HG03469 (cell line): ENCODE measurements around the gene CFB.
"Not testable (repeated sequence)": the region's sequence is repeated elsewhere in the genome, so short reads cannot be mapped to it uniquely, and the experiment has no call there.

Experiments
- ATAC-seq: cut with Tn5 transposase; IDR thresholded peaks from one replicate; pipeline ENCODE4 v1.9.1; 2021; ENCODE audit warnings: mild to moderate bottlenecking, moderate library complexity, moderate number of reproducible peaks; ENCODE audit not compliant: unreplicated experiment

CFB gene

DNA sequence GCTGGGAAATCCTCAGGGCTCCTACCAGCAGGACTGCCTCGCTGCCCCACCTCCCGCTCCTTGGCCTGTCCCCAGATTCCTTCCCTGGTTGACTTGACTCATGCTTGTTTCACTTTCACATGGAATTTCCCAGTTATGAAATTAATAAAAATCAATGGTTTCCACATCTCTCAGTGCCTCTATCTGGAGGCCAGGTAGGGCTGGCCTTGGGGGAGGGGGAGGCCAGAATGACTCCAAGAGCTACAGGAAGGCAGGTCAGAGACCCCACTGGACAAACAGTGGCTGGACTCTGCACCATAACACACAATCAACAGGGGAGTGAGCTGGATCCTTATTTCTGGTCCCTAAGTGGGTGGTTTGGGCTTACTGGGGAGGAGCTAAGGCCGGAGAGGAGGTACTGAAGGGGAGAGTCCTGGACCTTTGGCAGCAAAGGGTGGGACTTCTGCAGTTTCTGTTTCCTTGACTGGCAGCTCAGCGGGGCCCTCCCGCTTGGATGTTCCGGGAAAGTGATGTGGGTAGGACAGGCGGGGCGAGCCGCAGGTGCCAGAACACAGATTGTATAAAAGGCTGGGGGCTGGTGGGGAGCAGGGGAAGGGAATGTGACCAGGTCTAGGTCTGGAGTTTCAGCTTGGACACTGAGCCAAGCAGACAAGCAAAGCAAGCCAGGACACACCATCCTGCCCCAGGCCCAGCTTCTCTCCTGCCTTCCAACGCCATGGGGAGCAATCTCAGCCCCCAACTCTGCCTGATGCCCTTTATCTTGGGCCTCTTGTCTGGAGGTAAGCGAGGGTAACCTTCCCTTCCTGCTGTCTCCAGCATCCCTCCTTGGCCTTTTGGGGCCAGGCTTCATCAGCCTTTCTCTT is at the start of gene CFB:
Gene CFB, plus strand, starts transcription at position 589 of the 863 bp plus-strand sequence. Its CDS starts 127 bp downstream, at position 716.
- no peak for ATAC-seq

DNA sequence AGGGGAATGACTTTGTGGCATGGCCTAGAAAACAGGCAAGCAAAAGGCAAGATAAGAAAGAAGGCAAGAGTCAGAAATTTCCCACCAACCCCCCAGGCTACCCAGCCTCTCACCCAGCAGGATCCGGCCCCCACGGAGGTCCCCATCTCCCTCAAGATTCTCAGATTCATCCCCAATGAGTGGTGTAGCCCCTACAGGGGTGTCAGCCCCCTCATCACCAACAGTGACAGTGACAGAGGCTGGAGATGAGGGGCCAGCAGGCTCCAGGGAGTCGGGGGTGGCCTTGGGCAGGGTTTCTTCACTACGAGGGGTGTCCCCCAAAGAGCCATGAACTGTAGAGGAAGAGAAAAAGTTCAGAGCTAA is 49.4 kb upstream of the CFB start:
- no peak for ATAC-seq

DNA sequence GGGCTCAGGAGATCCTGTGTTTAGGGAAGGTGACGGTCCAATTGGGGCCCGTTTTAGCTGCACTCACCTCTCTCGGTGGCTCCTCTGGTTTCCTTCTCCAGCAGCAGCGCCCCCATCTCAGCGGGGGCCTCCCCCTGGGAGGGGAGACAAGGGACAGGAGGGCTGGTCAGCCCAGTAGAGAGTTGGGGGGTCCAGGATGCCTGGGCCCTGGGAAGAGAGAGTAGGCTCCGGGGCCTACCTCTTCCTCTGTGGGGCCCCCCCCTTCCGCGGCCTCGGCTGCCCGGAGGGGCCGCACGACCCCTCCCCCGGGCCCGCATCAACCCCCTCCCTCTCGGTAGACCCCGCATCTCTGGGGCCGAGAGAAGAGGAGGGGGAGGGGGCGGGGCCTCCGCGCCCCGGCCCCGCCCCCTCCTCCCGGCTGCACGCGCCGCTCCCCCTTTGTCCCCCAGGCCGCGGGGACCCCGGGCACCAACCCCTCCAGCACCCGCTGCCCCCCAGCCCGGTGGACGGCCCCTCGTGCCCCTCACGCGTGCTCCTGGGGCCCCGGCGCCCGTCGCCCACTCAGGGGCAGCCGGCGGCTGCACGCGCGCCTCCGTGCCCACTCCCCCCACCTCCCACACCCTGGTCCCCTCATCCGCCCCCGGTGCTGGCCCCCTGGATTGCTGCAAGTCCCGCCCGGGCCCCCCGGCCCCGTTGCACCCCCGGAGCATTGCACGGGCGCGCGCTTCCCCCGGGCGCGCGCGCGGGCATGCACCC is 48.9 kb upstream of the CFB start:
- no peak for ATAC-seq

DNA sequence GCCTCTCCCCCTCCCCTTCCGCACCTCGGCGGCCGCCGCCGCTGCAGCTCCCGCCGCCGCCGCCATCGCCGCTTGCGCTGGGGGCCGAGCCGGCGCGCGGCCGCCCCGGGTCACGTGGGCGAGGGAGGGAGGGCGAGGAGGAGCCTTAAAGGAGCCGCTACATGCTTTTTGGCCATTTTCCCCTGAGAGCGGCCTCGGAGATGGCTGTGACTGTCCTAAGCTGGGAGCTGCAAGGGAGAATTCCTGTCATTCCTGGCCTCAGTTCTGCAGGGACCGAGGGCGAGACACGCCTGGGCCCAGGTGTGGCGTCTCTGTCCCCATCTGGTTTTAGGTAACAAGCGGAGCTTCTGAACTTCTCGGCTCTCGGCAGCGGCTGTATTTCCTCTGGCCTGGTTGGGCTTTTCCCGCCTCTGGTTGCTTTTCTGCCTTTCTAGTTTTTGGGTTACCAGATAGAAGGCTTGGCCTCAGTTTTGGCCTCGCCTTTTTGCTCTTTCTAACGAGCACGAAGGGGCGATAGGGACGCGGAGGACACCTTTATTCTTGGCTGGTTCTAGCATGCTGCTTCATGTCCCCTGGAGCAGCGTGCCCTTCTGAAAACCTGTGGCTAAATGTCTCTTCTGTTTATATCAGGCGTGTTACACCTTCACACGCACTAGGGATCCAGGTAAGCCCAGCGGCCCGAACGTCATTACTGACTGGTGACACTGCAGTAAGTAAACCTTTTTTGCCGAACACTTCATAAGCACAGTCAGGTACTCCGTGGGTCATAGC is 48.1 kb upstream of the CFB start, which contains the start of gene EHMT2:
Gene EHMT2, minus strand, starts transcription at position 87 of the 771 bp plus-strand sequence. Its CDS starts 21 bp downstream, at position 66.
- no peak for ATAC-seq

GRCh38 chr6:31898383-31899011 is 47.4 kb upstream of the CFB start:
- no peak for ATAC-seq

DNA sequence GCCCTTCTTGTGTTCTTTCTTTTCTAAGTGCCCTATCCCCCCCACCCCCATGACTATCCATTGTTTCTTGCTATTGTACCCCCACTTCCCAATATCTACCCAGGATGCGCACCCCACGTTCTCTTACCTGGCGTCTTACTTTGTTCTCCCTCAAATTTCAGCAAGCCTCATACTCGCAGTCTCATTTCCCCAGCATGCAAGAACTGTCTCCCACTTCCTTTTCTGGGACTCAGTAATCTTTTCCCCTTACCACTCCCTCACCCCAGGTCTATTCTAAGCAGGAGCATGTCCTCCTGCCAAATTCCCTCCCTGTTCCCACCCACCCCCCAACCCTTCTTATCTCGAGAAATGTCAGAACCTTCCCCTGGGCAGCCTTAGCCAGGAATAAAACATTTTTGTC is 46.7 kb upstream of the CFB start:
- ATAC-seq = no peak

- ATAC-seq = no peak
Measured at GRCh38 chr6:31899882-31900722, 45.8 kb upstream of the CFB start.

DNA sequence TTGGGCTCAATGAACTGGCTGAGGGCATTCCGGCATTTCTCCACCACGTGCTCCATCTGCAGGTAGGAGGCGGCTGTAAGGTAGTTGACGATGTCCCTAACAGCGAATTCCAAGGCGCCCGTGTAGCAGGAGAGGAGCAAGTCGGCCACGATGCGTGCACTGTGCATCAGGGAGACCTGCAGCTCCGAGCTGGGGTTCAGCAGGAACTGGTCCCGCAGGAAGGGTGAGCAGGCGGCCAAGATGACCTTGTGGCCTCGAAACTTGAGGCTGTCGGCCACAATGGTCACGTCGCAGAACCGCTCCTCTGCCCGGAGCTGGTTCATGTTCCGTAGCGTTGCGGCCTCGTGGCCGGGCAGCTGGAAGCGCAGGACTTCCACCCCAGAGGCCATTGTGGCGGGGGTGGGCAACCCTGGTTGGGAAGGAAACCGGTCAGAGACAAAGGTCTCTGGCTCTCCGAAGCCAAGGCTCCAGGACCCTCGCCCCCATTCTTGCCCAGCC is 44.9 kb upstream of the CFB start:
- no peak for ATAC-seq

GRCh38 chr6:31901415-31901952 is 44.4 kb upstream of the CFB start:
- no peak for ATAC-seq

- ATAC-seq = no peak
Measured at GRCh38 chr6:31901953-31902643, 43.8 kb upstream of the CFB start, which contains the start of gene ZBTB12. ZBTB12 (minus strand) TSS chr6:31902086; CDS start chr6:31901305, 781 bp downstream.

- no peak for ATAC-seq
Measured at GRCh38 chr6:31903957-31904356, 41.9 kb upstream of the CFB start.

GRCh38 chr6:31905041-31905440 is 40.9 kb upstream of the CFB start:
- ATAC-seq = no peak

GRCh38 chr6:31906122-31906521 is 39.8 kb upstream of the CFB start:
- no peak for ATAC-seq

DNA sequence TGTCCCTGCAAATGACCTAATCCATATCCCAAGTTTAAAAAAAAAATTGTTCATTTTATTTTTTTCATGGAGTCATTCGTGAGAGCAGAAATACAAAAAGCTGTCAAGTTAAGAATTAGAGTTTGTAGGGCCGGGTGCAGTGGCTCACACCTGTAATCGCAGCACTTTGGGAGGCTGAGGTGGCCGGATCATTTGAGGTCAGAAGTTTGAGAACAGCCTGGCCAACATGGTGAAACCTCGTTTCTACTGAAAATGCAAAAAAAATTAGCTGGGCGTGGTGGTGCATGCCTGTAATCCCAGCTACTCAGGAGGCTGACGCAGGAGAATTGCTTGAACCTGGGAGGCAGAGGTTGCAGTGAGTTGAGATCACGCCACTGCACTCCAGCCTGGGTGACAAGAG is 39.2 kb upstream of the CFB start:
- not testable (repeated sequence) for ATAC-seq

DNA sequence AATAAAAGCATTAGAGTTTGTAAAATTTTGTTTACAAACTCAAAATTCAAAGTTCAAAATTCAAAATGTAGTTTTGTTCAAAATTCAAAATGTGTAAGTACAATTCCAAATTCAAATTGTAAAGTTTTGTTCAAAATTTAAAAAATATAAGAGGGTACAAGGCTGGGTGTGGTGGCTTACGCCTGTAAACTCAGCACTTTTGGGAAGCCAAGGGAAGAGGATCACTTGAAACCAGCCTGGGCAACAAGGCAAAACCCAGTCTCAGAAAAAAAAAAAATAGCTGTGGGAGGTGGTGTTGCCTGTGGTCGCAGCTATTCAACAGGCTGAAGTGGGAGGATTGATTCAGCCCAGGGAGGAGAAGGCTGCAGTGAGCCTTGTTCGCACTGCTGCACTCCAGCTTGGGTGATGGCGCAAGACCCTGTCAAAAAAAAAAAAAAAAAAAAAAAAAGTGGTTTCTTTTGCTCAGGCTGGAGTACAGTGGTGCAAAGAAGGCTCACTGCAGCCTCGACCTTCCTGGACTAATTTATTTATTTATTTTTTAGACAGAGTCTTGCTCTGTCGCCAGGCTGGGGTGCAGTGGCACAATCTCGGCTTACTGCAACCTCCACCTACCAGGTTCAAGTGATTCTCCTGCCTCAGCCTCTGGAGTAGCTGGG is 38.6 kb upstream of the CFB start:
- no peak for ATAC-seq

DNA sequence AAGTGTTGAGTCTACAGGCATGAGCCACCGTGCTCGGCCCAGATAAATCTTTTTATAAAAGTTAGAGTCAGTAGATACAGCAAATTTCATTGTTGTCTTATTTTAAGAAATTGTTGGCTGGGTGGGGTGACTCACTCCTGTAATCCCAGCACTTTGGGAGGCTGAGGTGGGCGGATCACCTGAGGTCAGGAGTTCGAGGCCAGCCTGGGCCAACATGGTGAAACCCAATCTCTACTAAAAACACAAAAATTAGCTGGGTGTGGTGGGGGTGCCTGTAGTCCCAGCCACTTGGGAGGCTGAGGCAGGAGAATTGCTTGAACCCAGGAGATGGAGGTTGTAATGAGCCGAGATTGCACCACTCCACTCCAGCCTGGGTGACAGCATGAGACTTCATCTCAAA is 37.6 kb upstream of the CFB start:
- ATAC-seq = not testable (repeated sequence)

GRCh38 chr6:31908791-31909190 is 37.1 kb upstream of the CFB start:
- ATAC-seq = peak; percentile 70

DNA sequence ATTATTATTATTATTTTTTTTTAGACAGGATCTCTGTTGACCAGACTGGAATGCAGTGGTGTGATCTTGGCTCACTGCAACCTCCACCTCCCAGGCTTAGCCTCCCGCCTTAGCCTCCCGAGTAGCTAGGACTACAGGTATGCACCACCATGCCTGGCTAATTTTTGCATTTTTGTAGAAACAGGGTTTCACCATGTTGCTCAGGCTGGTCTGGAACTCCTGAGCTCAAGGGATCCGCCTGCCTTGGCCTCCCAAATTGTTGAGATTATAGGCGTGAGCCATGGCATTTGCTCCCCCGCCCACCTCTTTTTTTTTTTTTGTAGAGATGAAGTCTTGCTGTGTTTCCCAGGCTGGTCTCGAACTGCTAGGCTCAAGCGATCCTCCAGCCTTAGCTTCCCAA is 36.6 kb upstream of the CFB start:
- not testable (repeated sequence) for ATAC-seq
